Measurements from ENCODE around the gene XRRA1.

Gene XRRA1

DNA sequence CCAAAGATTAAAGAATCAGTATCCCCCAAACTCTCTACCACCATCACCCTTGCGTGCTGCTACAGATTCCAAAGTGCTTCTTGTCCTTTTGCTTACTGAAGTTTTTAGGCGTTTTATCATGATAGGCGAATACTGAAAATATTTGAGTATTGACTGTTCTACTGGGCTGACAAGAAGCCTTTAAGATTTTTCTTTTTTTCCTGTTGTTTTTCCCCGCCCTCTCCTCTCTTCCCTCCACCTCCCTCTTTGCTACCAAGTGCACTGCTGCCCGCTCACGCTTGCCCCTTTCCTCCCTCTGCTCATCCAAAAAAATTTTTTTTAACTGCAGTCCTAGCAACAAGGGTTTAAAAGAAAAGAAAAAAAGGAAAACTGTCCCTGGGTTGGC, 854 bp upstream of the XRRA1 start:
- no peak for DNase-seq

DNA sequence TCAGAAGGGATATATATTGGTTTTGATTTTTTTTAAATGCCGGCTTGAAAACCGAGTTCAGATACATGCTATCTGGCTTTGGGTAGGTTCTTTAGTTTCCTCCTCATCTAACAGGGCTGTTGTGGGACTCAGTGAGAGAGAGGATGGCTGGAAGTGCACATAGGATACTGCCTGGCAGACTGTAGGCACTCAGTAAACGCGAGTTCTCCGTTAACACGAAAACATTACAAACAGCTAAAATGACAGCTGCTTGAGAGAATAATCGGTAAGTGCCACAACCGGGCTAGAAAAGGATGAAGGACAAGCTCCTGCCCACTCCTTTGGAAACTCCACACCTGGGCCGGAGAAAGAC, 369 bp downstream of the XRRA1 start:
- no peak for DNase-seq

DNA sequence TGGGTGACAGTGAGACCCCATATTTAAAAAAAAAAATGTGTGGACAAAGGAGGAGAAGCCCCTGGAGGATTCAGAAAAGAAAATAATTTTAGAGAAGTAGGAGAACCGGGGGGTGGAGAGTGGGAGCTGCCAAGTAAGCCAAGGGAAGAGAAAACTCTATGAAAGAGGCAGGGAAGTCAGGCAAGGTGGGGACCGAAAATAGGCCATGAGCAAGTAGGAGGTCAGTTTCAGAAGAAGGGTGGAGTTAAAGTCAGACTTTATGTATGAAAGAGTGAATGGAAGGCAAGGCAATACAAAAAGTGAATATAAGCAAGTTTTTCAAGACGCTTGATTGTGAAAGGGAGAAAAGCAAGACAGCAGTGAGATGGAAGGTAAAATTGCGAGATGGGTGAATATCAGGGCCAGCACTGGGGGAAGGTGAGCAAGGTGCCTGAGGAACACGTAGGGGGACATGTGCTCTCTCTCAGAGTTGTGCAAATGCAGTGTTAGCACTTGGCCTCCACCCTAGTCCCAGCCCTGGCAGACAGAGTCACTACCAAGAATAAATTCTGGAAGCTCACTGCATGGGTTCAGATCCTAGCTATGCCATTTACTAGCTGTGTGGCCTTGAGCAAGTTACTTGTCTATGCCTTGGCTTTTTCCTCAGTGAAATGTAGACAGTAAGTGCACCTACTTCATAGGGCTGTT, 6.7 kb downstream of the XRRA1 start:
- DNase-seq: no peak

DNA sequence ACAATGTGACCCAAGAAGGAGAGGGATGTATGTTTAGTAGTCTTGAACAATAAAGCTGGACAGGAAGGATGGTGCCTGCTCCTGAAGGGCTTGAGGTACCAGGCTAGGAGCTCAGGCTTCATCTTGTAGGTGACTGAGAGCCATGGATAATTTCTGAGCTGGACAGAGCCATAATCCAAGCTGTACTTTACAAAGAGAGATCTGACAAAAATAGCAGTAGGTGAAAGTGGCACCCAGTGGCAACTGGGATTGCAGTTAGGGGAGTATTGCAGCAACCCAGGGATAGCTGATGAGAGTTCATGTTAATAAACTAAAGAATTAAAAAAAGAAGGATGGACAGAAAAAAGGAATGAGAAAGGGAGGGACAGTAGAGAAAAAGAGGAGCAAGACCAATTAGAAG, 7.4 kb downstream of the XRRA1 start:
- DNase-seq: no peak

- no peak for DNase-seq
Measured at GRCh38 chr11:74937696-74938475, 11.0 kb downstream of the XRRA1 start.

DNA sequence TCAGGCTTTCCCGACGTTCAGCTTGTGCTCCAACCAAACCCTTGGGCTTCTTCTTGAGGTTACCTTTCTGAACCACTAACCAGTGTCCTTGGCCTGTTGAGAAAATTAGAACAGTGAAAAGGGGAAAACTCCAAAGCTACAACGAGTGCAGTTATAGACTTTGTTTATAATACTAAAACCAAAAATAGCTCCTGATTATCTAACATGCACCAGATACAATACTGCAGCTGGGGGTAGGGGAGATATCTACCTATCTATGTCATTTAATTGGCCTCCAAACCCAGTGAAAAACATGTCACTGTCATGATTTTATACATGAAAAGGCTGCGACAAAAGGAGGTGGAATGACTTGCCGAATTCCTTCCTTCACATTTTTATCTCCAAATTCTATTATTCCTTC, 11.9 kb downstream of the XRRA1 start:
- no peak for DNase-seq

DNA sequence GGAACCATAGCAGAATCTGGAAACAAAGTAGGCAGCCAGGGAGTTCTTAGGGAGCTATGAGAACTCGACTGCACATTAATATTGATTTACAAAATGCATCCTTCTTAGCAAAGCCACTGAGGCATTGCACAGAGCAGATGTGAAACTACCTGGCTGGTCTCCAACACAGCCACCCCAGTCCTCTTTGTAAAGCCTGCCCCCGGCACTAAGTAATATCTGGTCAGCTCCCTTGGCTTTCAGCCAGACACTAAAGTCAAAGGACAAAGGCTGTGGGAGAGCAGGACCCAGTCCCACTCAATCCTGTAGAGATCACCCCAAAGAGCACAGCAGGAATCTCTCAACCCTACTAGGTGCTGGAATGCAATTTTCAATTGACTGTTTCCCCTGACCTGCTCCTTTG, 12.8 kb downstream of the XRRA1 start:
- DNase-seq: no peak

DNA sequence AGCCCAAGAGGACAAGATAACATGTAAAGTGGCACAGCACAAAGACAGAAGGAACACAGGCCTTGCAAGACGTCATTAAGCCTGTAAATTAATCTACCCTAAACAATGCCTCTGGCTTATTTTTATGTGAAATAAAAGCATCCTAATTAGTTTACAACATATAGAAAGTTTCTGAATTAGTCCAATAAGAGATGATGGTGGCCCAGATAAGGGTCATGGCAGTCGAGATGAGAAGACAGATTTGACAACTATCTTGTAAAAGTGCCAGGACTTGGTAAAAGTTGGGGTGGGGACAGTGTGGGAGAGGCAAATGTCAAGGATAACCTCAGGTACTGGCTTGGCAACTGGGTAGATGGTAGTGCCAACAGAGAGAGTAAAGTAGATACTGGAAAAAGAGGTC, 13.6 kb downstream of the XRRA1 start:
- no peak for DNase-seq

- DNase-seq: no peak
Measured at GRCh38 chr11:74933765-74934164, 15.1 kb downstream of the XRRA1 start.

- no peak for DNase-seq
Measured at GRCh38 chr11:74932797-74933196, 16.1 kb downstream of the XRRA1 start.

GRCh38 chr11:74932169-74932568, 16.7 kb downstream of the XRRA1 start:
- DNase-seq: no peak

GRCh38 chr11:74929431-74930363, 19.2 kb downstream of the XRRA1 start:
- no peak for DNase-seq

DNA sequence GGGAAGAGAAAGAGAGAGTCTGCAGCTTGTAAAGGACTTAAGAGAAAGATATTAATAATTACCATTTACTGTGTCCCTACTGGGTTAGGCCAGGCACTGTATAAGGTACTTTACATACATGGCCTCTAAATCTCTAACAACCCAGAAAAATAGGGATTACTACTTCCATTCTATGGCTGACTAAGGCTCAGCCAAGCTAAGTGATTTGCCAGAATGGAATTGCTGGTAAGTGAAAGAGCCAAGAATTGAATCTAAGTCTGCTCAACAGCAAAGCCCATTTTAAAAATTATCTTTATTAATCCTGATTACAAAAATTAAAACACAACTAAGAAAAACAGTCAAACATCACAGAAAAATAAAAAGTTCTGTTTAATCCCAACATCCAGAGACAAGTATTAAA, 21.4 kb downstream of the XRRA1 start:
- no peak for DNase-seq

- DNase-seq: no peak
Measured at GRCh38 chr11:74926304-74927030, 22.4 kb downstream of the XRRA1 start.

- DNase-seq: no peak
Measured at GRCh38 chr11:74925281-74925680, 23.6 kb downstream of the XRRA1 start.

DNA sequence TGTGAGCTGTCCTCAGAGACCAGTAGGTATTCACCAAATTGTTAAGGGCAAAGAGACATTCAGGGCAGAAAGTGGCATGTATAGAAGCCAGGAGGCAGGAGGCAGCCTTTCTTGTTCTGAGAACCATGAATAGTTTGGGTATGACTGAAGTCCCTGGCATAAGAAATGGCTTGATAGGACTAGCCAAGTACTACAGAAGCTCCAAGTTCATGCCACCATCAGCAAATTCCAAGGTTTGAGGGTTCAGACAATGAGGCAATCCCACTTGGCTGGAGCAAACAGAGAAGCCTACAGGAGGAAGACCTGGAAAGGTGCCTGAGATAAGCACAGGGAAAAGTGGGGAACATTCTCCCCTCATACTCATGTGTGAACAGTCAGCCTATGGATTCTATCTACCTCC, 25.8 kb downstream of the XRRA1 start:
- DNase-seq: no peak

DNA sequence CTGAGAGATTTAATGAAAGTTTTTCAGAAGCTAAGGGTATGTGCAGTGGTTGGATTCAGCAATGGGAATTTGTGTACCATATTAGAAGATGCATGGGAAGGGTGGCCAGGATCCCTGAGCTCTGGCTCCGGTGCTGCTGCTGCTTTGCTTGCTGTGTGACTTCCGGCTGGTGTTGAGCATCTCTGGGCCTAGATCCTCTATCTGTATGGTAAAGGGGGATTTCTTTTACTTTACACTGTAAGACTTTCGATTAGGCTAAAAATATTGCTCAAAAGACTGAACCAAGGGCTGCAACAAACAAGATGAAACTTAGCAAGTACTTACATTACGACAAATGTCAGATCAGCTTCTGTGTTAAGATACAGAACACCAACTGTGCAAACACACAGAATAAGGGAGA, 39.1 kb downstream of the XRRA1 start:
- DNase-seq: no peak

DNA sequence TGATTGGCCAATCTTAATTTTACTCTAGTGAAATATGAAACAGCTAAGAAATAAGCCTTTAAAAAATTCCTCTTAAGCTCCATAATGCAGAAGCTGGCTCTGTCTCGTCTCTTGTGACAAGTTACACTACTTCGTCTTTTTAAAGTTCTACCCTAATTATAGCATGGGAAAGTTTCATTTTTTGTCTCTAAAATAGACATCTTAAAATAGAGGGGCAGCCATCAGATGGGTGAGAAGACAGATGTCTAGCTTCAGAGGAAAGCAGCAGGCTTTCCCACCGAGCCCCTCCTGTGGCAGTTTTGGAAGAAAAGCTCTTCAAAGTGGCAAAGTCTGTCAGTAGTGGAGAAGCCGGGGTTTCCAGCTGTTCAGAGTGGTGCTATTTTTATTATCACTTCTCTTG, 39.5 kb downstream of the XRRA1 start:
- DNase-seq: no peak

- no peak for DNase-seq
Measured at GRCh38 chr11:74905326-74905725, 43.6 kb downstream of the XRRA1 start.

DNA sequence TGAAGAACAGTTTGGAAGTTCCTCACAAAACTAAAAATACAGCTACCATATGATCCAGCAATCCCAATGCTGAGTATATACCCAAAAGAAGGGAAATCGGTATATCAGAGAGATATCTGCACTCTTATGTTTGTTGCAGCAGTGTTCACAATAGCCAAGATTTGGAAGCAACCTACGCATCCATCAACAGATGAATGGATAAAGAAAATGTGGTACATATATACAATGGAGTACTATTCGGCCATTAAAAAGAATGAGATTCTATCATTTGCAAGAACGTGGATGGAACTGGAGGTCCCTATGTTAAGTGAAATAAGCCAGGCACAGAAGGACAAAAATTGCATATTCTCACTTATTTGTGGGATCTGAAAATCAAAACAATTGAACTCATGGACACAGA, 46.5 kb downstream of the XRRA1 start:
- DNase-seq: no peak

DNA sequence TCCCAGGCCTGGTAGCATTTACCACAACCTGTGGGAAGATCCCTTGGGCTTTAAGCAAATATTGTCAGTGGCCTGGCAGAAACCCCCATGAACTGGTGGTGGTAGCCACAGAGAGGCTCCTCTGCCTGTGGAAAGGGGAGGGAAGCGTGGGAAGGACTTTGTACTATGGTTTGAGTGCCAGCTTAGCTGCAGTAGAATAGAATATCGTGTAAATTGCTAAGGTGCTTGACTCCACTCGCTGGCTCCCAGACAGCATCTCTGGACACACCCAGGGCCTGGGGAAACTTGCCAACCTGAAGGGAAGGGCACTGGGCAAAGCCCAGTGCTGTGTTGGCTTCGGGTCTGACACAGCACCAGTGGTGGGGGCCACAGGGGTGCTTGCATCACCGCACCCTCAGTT, 52.6 kb downstream of the XRRA1 start:
- DNase-seq: no peak

DNA sequence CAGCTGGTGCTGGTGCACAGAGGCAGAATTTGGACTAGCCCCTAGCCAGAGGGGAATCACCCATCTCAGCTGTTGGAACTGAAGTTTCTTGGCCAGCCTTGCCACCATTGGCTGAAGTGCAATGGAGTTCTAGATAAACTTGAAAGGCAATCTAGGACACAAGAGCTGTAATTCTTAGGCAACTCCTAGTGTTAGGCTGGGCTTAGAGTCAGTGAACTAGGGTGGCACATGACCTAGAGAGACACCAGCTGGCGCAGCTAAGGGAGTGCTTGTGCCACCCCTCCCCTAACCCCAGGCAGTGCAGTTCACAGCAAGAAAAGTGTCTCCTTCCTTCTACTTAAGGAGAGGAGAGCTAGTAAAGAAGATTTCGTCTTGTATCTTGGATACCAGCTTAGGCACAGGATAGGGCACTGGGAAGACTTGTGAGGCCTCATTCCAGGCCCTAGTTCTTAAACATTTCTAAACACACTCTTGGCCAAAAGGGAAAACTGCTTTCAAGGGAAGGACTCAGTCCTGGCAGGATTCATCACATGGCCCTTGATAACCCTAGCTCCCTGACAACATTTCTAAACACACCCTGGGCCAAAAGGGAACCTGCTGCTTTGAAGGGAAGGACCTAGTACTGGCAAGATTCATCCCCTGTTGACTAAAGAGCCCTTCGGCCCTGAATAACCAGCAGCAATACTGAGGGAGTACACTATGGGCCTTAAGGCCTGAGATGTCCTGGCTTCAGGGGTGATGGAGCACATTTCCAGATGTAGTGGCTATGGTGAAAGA, 53.4 kb downstream of the XRRA1 start:
- DNase-seq: no peak
